H9 (cell line): ENCODE data around the gene CCNG1. TPM values are rescaled to one million over a fixed set of nuclear protein-coding genes. Genes with fewer than 3 reads are reported as not detected.
A peak's percentile ranks its signal among the peaks of the same experiment; 100 is the strongest.

Source experiments
- DNase-seq: peaks from one replicate; pipeline ENCODE4 v3.0.0-alpha.2; 2017
- H2AFZ ChIP-seq: one replicate; pipeline ENCODE4 v1.6.1; 2013; ENCODE audit warnings: mild to moderate bottlenecking, low read length, control low read depth, moderate library complexity
- H2AK5ac ChIP-seq: 2 replicates; pipeline ENCODE4 v1.6.1; 2013; ENCODE audit warnings: low read length, control low read depth, mixed read lengths; ENCODE audit not compliant: insufficient read length
- H2BK120ac ChIP-seq: one replicate; pipeline ENCODE4 v1.6.1; 2013; ENCODE audit warnings: low read depth, mild to moderate bottlenecking, low read length, control low read depth, inconsistent platforms; ENCODE audit not compliant: poor library complexity, severe bottlenecking
- H2BK12ac ChIP-seq: 2 replicates; pipeline ENCODE4 v1.6.1; 2013; ENCODE audit warnings: low read length, control low read depth, mixed read lengths, low read depth; ENCODE audit not compliant: insufficient read length
- H2BK15ac ChIP-seq: 2 replicates; pipeline ENCODE4 v1.6.1; 2013; ENCODE audit warnings: low read depth, low read length, control low read depth
- H2BK20ac ChIP-seq: one replicate; pipeline ENCODE4 v1.6.1; 2013; ENCODE audit warnings: low read depth, mild to moderate bottlenecking, low read length, control low read depth, inconsistent platforms; ENCODE audit not compliant: poor library complexity, severe bottlenecking
- H2BK5ac ChIP-seq: 2 replicates; pipeline ENCODE4 v1.6.1; 2013; ENCODE audit warnings: low read length, control low read depth, mixed read lengths; ENCODE audit not compliant: insufficient read length
- H3K14ac ChIP-seq: 2 replicates; pipeline ENCODE4 v1.6.1; 2013; ENCODE audit warnings: low read length, control low read depth; ENCODE audit not compliant: insufficient read depth
- H3K18ac ChIP-seq: 2 replicates; pipeline ENCODE4 v1.6.1; 2013; ENCODE audit warnings: low read depth, mild to moderate bottlenecking, mixed read lengths, low read length, control low read depth; ENCODE audit not compliant: insufficient read length
- H3K23ac ChIP-seq: 2 replicates; pipeline ENCODE4 v1.6.1; 2013; ENCODE audit warnings: low read length, control low read depth, mixed read lengths, low read depth; ENCODE audit not compliant: insufficient read length
- H3K23me2 ChIP-seq: 2 replicates; pipeline ENCODE4 v1.6.1; 2013; ENCODE audit warnings: low read depth, mild to moderate bottlenecking, mixed read lengths, low read length, control low read depth; ENCODE audit not compliant: insufficient read length, poor library complexity, severe bottlenecking
- H3K27ac ChIP-seq: 2 replicates; pipeline ENCODE4 v1.5.1; 2013; ENCODE audit warnings: low read length, control low read depth, mixed read lengths, low read depth; ENCODE audit not compliant: insufficient read length
- H3K27me3 ChIP-seq: 2 replicates; pipeline ENCODE4 v1.6.1; 2013; ENCODE audit warnings: low read length, control low read depth, inconsistent platforms; ENCODE audit not compliant: insufficient read depth
- H3K4ac ChIP-seq: 2 replicates; pipeline ENCODE4 v1.6.1; 2013; ENCODE audit warnings: low read depth, mild to moderate bottlenecking, control low read depth, inconsistent platforms, low read length, moderate library complexity
- H3K4me1 ChIP-seq: 2 replicates; pipeline ENCODE4 v1.6.1; 2013; ENCODE audit warnings: low read length, control low read depth, inconsistent platforms; ENCODE audit not compliant: insufficient read depth
- H3K4me2 ChIP-seq: 2 replicates; pipeline ENCODE4 v1.6.1; 2013; ENCODE audit warnings: low read length, control low read depth, mixed read lengths; ENCODE audit not compliant: insufficient read length, insufficient read depth
- H3K56ac ChIP-seq: 2 replicates; pipeline ENCODE4 v1.6.1; 2013; ENCODE audit warnings: low read depth, mild to moderate bottlenecking, mixed read lengths, low read length, control low read depth; ENCODE audit not compliant: insufficient read length
- H3K79me1 ChIP-seq: 2 replicates; pipeline ENCODE4 v1.6.1; 2013; ENCODE audit warnings: low read depth, mild to moderate bottlenecking, moderate library complexity, low read length, control low read depth, inconsistent platforms; ENCODE audit not compliant: insufficient read depth, poor library complexity, severe bottlenecking
- H3K79me2 ChIP-seq: 2 replicates; pipeline ENCODE4 v1.6.1; 2013; ENCODE audit warnings: low read length, control low read depth, inconsistent platforms; ENCODE audit not compliant: insufficient read depth
- H3K9ac ChIP-seq: 2 replicates; pipeline ENCODE4 v1.6.1; 2013; ENCODE audit warnings: low read length, control low read depth, mixed read lengths; ENCODE audit not compliant: insufficient read length; ENCODE audit errors: extremely low read depth
- H3K9me3 ChIP-seq: one replicate; pipeline ENCODE4 v1.6.1; 2013; ENCODE audit warnings: low read depth, low read length, inconsistent platforms; ENCODE audit not compliant: control insufficient read depth
- H3T11ph ChIP-seq: one replicate; pipeline ENCODE4 v1.6.1; 2013; ENCODE audit warnings: mild to moderate bottlenecking, low read length, control low read depth, inconsistent platforms
- H4K20me1 ChIP-seq: one replicate; pipeline ENCODE4 v1.6.1; 2013; ENCODE audit not compliant: control insufficient read depth, insufficient read length, insufficient read depth
- H4K5ac ChIP-seq: 2 replicates; pipeline ENCODE4 v1.6.1; 2013; ENCODE audit warnings: low read depth, mild to moderate bottlenecking, mixed read lengths, low read length, control low read depth; ENCODE audit not compliant: insufficient read length
- H4K8ac ChIP-seq: replicated peaks from 2 replicates; pipeline ENCODE4 v1.6.1; 2013; ENCODE audit warnings: low read length, control low read depth, mixed read lengths, low read depth; ENCODE audit not compliant: insufficient read length
- H4K91ac ChIP-seq: 2 replicates; pipeline ENCODE4 v1.6.1; 2013; ENCODE audit warnings: low read depth, mild to moderate bottlenecking, moderate library complexity, mixed read lengths, low read length, control low read depth; ENCODE audit not compliant: insufficient read length
- H3K27ac Mint-ChIP-seq, 3 experiments: 2 replicates in 2 of 3; 3 replicates in 1 of 3; pipeline ENCODE4 v1.8.0; 2020 to 2021; ENCODE audit warnings: mixed read lengths in 3 of 3, mild to moderate bottlenecking in 1 of 3, moderate library complexity in 1 of 3
- H3K27me3 Mint-ChIP-seq: 2 replicates; pipeline ENCODE4 v1.8.0; 2021; ENCODE audit warnings: low read depth, mild to moderate bottlenecking, moderate library complexity, mixed read lengths
- H3K36me3 Mint-ChIP-seq, 3 experiments: 2 replicates in 2 of 3; 3 replicates in 1 of 3; pipeline ENCODE4 v1.8.0; 2020 to 2021; ENCODE audit warnings: low read depth in 3 of 3, mixed read lengths in 3 of 3; ENCODE audit not compliant: insufficient read depth in 1 of 3
- H3K4me1 Mint-ChIP-seq, 2 experiments: 2 replicates each; pipeline ENCODE4 v1.8.0; 2020; ENCODE audit warnings: mixed read lengths in 2 of 2
- H3K4me3 Mint-ChIP-seq, 2 experiments: 2 replicates in 1 of 2; 3 replicates in 1 of 2; pipeline ENCODE4 v1.8.0; 2020 to 2021; ENCODE audit warnings: mild to moderate bottlenecking in 2 of 2, mixed read lengths in 2 of 2, moderate library complexity in 1 of 2
- H3K9me3 Mint-ChIP-seq, 2 experiments: 2 replicates in 1 of 2; 3 replicates in 1 of 2; pipeline ENCODE4 v1.8.0; 2020; ENCODE audit warnings: mild to moderate bottlenecking in 2 of 2, mixed read lengths in 2 of 2, moderate library complexity in 1 of 2
- CTCF ChIP-seq: fragments of 200-600 bp; sonication (generic); conservative IDR thresholded peaks from 3 replicates; pipeline ENCODE4 v1.8.0; 2021; ENCODE audit warnings: antibody characterized with exemption, mild to moderate bottlenecking
- total RNA-seq: library from RNA; stranded (reverse); gene quantifications from 2 replicates; pipeline ENCODE4 v1.2.1, GENCODE V29; 2021

CCNG1 gene
- total RNA-seq, 1 experiment from 2014 or later = 521 TPM

- Mint-ChIP-seq H3K4me1 (peaks cover 2 to 5% of the 10 kb centered on the region in 2 experiments; a peak in 2 of 4 replicates), H3K27ac (peak overlapping the region in 1 of 3 experiments; percentile 83; a peak in 2 of 7 replicates), H3K27me3 (no peaks in the 10 kb centered on the region), H3K9me3 (no peaks in the 10 kb centered on the region), H3K36me3 (peaks cover 38 to 74% (median 64%) of the 10 kb centered on the region in 3 experiments), H3K4me3 (no peak overlapping the region)
- H2AK5ac ChIP-seq = no peak overlapping the region
- H2AFZ ChIP-seq = no peak overlapping the region
- H3K79me2 ChIP-seq = no peaks in the 10 kb centered on the region
- DNase-seq = no peak
- H3K27me3 ChIP-seq = no peaks in the 10 kb centered on the region
- no peaks in the 10 kb centered on the region for H3K9me3 ChIP-seq
- no peak overlapping the region for H3K4ac ChIP-seq
- no peak overlapping the region for H3K27ac ChIP-seq
- no peak overlapping the region for H2BK5ac ChIP-seq
- H4K8ac ChIP-seq = no peak overlapping the region
- no peak overlapping the region for H4K91ac ChIP-seq
- H4K5ac ChIP-seq = no peak overlapping the region
- H3K18ac ChIP-seq = no peak overlapping the region
- H3T11ph ChIP-seq = no peak overlapping the region
- H3K9ac ChIP-seq = no peak overlapping the region
- H4K20me1 ChIP-seq = no peaks in the 10 kb centered on the region
- no peak overlapping the region for H2BK15ac ChIP-seq
- H3K56ac ChIP-seq = no peak overlapping the region
- H3K79me1 ChIP-seq = no peaks in the 10 kb centered on the region
- H2BK12ac ChIP-seq = no peak overlapping the region
- H3K23ac ChIP-seq = no peak overlapping the region
- TF ChIP-seq CTCF = no peak
- no peak overlapping the region for H2BK20ac ChIP-seq
- H3K4me1 ChIP-seq = no peaks in the 10 kb centered on the region
- H3K4me2 ChIP-seq = no peak overlapping the region
- no peak overlapping the region for H3K14ac ChIP-seq
- H3K23me2 ChIP-seq = no peaks in the 10 kb centered on the region
- no peak overlapping the region for H2BK120ac ChIP-seq
Measured at GRCh38 chr5:163447191-163447590, 9.8 kb downstream of the CCNG1 start.
